ENCODE data around the gene CFLAR. TPM values are rescaled to one million over a fixed set of nuclear protein-coding genes. Genes with fewer than 3 reads are reported as not detected.

The CFLAR gene
- total RNA-seq: 100 to 1,000 TPM; 415 to 542 (median 445) TPM
- 341 TPM for total RNA-seq (2013)

DNA sequence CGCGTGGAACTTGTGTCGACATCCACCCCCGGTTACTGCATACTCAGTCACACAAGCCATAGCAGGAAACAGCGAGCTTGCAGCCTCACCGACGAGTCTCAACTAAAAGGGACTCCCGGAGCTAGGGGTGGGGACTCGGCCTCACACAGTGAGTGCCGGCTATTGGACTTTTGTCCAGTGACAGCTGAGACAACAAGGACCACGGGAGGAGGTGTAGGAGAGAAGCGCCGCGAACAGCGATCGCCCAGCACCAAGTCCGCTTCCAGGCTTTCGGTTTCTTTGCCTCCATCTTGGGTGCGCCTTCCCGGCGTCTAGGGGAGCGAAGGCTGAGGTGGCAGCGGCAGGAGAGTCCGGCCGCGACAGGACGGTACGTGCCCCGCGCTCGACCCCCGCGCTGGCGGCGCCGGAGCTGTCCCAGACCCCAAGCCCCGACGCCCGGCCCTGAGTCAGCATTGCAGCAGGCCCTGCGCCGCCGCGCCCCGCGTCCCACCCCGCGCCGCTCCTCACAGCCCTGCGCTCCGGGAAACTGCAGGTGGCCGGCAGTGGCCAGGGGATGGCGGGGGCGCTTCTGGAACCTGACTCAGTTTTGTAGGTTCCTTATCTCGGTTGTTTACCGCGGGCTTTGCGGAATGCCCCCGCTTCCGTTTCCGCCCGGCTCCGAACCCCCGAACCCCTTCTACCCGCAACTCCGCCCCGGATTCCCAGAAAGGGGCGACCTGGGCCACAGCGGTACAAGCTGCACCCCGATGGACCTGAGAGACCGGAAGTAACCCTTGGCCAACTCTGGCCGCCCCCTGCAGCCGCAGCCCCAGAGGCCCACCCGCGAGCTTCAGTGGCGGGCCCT lies at the start of gene CFLAR:
TSS of gene CFLAR (plus strand) at position 50 of the 844 bp plus-strand sequence. CDS start 13,702 bp downstream, outside the sequence.
- Mint-ChIP-seq H3K27ac (peak within 1 kb of the TSS; percentile 93 to 100), H3K4me3 (peak within 1 kb of the TSS; percentile 95), H3K36me3 (peaks cover 21% of the 10 kb centered on the region), H3K27me3 (ENCODE audit: low read depth in 2 of 2) (no peaks in the 10 kb centered on the region), H3K9me3 (peaks cover 0 to 3% of the 10 kb centered on the region in 2 donors), H3K4me1 (peaks cover 59 to 66% of the 10 kb centered on the region in 2 donors)
- intact Hi-C loops (cut with micrococcal nuclease): loop anchor here (1.0 to 5.0 kb wide), 7 partner anchors 14 to 404 kb away; partner anchors contain the start of genes BZW1, CLK1, HYCC2 and NIF3L1
- DNase-seq: peak; percentile 83 to 89
- under 1% methylated on average over 75 of the region's 75 CpGs for WGBS (ENCODE audit: insufficient coverage)
- Histone ChIP-seq H3K27me3 (ENCODE audit: control insufficient read depth, insufficient read depth, low read length) (no peaks in the 10 kb centered on the region), H3K27ac (ENCODE audit: low read length) (peak within 1 kb of the TSS; percentile 93), H3K36me3 (ENCODE audit: control insufficient read depth, insufficient read depth, low read length) (peaks cover 4% of the 10 kb centered on the region), H3K9me3 (ENCODE audit: control insufficient read depth, insufficient read depth, low read length) (no peaks in the 10 kb centered on the region), H3K4me3 (ENCODE audit: low read length) (peak within 1 kb of the TSS; percentile 90), H3K4me1 (ENCODE audit: control insufficient read depth, insufficient read depth, low read length) (peaks cover 37% of the 10 kb centered on the region)
- peak; percentile 35 to 64 (median 48) for ATAC-seq
- TF ChIP-seq, protein P1, sequence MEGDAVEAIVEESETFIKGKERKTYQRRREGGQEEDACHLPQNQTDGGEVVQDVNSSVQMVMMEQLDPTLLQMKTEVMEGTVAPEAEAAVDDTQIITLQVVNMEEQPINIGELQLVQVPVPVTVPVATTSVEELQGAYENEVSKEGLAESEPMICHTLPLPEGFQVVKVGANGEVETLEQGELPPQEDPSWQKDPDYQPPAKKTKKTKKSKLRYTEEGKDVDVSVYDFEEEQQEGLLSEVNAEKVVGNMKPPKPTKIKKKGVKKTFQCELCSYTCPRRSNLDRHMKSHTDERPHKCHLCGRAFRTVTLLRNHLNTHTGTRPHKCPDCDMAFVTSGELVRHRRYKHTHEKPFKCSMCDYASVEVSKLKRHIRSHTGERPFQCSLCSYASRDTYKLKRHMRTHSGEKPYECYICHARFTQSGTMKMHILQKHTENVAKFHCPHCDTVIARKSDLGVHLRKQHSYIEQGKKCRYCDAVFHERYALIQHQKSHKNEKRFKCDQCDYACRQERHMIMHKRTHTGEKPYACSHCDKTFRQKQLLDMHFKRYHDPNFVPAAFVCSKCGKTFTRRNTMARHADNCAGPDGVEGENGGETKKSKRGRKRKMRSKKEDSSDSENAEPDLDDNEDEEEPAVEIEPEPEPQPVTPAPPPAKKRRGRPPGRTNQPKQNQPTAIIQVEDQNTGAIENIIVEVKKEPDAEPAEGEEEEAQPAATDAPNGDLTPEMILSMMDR (IDR thresholded peaks at IDR 0.05): no peak

DNA sequence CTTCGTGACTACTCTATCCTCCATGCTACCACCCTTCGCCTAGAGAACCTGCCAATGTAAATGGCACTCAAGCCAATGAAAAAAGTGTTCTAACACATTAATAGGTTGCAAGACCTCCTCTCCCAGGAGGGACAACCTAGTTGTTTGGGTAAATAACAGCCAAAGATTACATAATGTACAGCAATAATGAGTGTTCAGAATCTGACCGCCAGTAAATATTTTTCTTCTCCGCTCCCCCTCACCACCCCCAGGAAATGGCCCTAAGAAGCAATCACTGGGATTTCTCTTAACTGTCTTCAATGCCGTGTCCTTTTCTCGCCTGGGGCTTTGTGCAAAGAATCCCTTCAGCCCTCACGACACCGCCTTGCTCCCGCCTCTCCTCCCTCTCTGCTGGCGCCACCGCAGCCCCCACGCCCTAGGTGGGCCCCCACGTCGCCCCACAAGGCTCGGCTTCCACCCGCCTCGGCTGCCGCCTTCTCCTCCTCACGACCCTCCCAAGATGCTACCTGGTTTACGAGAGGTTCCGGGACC lies 45.0 kb upstream of the CFLAR start:
- H3K4me3 ChIP-seq (ENCODE audit: low read length): peak overlapping the region; percentile 72
- H3K9me3 Mint-ChIP-seq: no peaks in the 10 kb centered on the region
- H3K36me3 ChIP-seq (ENCODE audit: control insufficient read depth, insufficient read depth, low read length): no peaks in the 10 kb centered on the region
- H3K9me3 ChIP-seq (ENCODE audit: control insufficient read depth, insufficient read depth, low read length): no peaks in the 10 kb centered on the region
- no peaks in the 10 kb centered on the region for H3K27me3 ChIP-seq (ENCODE audit: control insufficient read depth, insufficient read depth, low read length)
- intact Hi-C loops (cut with micrococcal nuclease): loop anchor here (1.0 to 5.0 kb wide), 5 partner anchors 45 to 358 kb away; partner anchors contain the start of genes CASP10, CFLAR, NIF3L1 and PPIL3
- peaks cover 46 to 48% of the 10 kb centered on the region in 2 donors for H3K4me1 Mint-ChIP-seq
- H3K4me3 Mint-ChIP-seq: peak overlapping the region; percentile 97
- H3K36me3 Mint-ChIP-seq: no peaks in the 10 kb centered on the region
- H3K4me1 ChIP-seq (ENCODE audit: control insufficient read depth, insufficient read depth, low read length): peaks cover 13% of the 10 kb centered on the region
- H3K27ac Mint-ChIP-seq: peak overlapping the region; percentile 93 to 100
- under 1% methylated on average over 21 of the region's 21 CpGs for WGBS (ENCODE audit: insufficient coverage)
- no peaks in the 10 kb centered on the region for H3K27me3 Mint-ChIP-seq (ENCODE audit: low read depth in 2 of 2)
- peak overlapping the region; percentile 90 for H3K27ac ChIP-seq (ENCODE audit: low read length)
- peak; percentile 25 to 34 (median 33) for ATAC-seq
- DNase-seq: no peak
- TF ChIP-seq, protein P1 (IDR thresholded peaks at IDR 0.05): no peak

DNA sequence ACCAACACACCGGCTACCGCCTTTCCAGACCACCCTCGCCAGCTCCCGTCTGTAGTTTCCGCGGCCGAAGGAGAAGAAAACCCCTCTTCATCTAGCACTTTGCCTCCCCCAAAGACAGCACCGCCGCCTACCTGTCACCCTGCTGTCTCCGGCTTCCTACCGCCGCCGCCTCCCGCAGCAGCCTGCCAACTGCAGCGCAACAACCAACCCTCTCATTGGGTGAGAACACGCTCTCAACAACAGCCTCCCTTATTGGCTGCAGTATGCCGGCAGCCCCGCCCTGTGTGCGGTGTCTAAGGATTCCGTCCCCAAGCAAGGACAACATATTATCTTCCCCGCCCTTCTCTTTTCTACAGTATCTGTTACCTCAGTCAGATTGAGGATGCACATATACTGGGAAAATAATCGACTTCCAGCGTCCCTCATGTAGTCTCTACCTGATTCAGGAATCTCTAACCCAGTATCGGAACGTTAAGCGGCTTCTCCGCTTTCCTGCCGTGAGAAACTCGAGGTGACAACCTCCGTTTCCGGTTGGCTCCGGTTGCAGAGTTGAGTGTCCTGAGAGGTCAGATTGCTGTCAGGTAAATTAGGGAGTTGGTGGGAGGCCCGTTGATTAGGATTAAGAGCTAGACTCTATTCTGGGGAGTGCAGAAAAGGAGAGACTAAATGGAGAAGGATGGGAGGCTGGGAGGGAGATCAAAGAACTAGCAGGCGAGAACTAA lies 44.3 kb upstream of the CFLAR start, which contains the start of the genes HYCC2 and NDUFB3:
TSS of gene HYCC2 (minus strand) at position 193 of the 722 bp plus-strand sequence. CDS start 47,662 bp downstream, outside the sequence.
TSS of gene NDUFB3 (plus strand) at position 523 of the 722 bp plus-strand sequence. CDS start 6,882 bp downstream, outside the sequence.
- intact Hi-C loops (cut with micrococcal nuclease): loop anchor here (1.0 to 5.0 kb wide), 5 partner anchors 45 to 359 kb away; partner anchors contain the start of genes CASP10, CFLAR, NIF3L1 and PPIL3
- peaks cover 12% of the 10 kb centered on the region for H3K4me1 ChIP-seq (ENCODE audit: control insufficient read depth, insufficient read depth, low read length)
- WGBS (ENCODE audit: insufficient coverage): under 1% methylated on average over 34 of the region's 34 CpGs

More for the DNA sequence above, 44.3 kb upstream of the CFLAR start, which contains the start of the genes HYCC2 and NDUFB3:
- H3K4me1 Mint-ChIP-seq: peaks cover 43 to 46% of the 10 kb centered on the region in 2 donors
- Histone ChIP-seq H3K4me3 (ENCODE audit: low read length) (peak within 1 kb of the TSS; percentile 72), H3K27me3 (ENCODE audit: control insufficient read depth, insufficient read depth, low read length) (no peaks in the 10 kb centered on the region), H3K27ac (ENCODE audit: low read length) (peak within 1 kb of the TSS; percentile 90), H3K9me3 (ENCODE audit: control insufficient read depth, insufficient read depth, low read length) (no peaks in the 10 kb centered on the region), H3K36me3 (ENCODE audit: control insufficient read depth, insufficient read depth, low read length) (no peaks in the 10 kb centered on the region)
- H3K4me3 Mint-ChIP-seq: peak within 1 kb of the TSS; percentile 97
- H3K36me3 Mint-ChIP-seq: no peaks in the 10 kb centered on the region
- H3K27ac Mint-ChIP-seq: peak within 1 kb of the TSS; percentile 93 to 100
- TF ChIP-seq, protein P1 (IDR thresholded peaks at IDR 0.05): peak; percentile 30
- H3K27me3 Mint-ChIP-seq (ENCODE audit: low read depth in 2 of 2): no peaks in the 10 kb centered on the region
- DNase-seq (peak; percentile 90 to 98), ATAC-seq (peak; percentile 92 to 99 (median 96))
- no peaks in the 10 kb centered on the region for H3K9me3 Mint-ChIP-seq

All from natural killer cell (primary cell).